ENCODE measurements around the gene ROR2. TPM values are rescaled to one million over a fixed set of nuclear protein-coding genes. Genes with fewer than 3 reads are reported as not detected.

Gene ROR2
- total RNA-seq, 1 donor from 2014 or later = 0.74 TPM

DNA sequence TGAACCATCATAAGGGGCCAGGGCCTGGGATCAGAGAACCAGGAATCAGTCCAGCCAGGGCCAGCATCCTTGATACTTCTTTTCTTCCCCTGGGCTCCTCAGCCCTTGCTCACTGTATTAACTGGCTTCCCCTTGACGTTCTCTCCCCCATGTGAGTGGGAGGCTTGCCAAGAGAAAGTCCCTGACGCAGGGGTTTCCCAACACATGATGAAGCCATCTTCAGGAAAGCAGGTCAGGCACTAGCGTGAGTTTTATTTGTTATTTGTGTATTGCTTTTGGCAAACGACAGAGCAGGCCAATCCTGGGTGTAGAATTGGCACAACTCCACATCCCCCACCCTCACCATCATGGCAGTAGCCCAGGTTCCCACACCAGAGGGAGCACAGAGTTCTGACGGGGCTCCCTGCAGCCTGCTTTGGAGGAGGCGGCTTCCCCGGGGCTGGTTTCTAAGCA is 360.9 kb downstream of the ROR2 start:
- Histone ChIP-seq H3K9me3 (replicated peaks) (no peaks in the 10 kb centered on the region), H3K36me3 (no peaks in the 10 kb centered on the region), H3K4me1 (no peaks in the 10 kb centered on the region), H3K4me3 (no peak overlapping the region), H3K27me3 (ENCODE audit: low read depth) (no peaks in the 10 kb centered on the region), H3K27ac (replicated peaks) (no peak overlapping the region)
- TF ChIP-seq, protein P1, sequence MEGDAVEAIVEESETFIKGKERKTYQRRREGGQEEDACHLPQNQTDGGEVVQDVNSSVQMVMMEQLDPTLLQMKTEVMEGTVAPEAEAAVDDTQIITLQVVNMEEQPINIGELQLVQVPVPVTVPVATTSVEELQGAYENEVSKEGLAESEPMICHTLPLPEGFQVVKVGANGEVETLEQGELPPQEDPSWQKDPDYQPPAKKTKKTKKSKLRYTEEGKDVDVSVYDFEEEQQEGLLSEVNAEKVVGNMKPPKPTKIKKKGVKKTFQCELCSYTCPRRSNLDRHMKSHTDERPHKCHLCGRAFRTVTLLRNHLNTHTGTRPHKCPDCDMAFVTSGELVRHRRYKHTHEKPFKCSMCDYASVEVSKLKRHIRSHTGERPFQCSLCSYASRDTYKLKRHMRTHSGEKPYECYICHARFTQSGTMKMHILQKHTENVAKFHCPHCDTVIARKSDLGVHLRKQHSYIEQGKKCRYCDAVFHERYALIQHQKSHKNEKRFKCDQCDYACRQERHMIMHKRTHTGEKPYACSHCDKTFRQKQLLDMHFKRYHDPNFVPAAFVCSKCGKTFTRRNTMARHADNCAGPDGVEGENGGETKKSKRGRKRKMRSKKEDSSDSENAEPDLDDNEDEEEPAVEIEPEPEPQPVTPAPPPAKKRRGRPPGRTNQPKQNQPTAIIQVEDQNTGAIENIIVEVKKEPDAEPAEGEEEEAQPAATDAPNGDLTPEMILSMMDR (IDR thresholded peaks at IDR 0.05; ENCODE audit: borderline replicate concordance) = no peak
- intact Hi-C loops (cut with micrococcal nuclease) = no loop called here
- DNase-seq = peak; percentile 35

DNA sequence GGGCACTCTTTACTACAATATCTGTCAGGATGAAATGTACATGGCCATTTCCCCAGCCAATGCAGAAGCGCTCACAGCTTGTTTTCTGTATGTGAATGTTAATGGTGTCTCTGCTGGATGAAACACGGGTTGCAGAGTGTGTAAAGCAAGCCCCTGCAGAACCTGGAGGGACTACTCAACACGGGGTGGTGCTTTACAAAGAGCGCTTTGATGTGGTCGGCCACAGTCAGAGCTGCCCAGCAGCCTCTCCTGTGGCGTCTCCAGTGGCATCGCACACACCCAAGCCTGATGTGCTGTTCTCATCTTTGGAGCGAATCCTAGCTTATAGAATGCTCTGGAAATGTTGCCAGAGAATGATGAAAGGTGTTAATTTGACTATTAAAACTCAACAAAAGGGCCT is 363.7 kb downstream of the ROR2 start:
- Histone ChIP-seq H3K36me3 (no peaks in the 10 kb centered on the region), H3K4me1 (no peaks in the 10 kb centered on the region), H3K27ac (replicated peaks) (no peak overlapping the region), H3K27me3 (ENCODE audit: low read depth) (no peaks in the 10 kb centered on the region), H3K4me3 (no peak overlapping the region), H3K9me3 (replicated peaks) (no peaks in the 10 kb centered on the region)
- DNase-seq = no peak
- intact Hi-C loops (cut with micrococcal nuclease) = no loop called here
- TF ChIP-seq, protein P1 (IDR thresholded peaks at IDR 0.05; ENCODE audit: borderline replicate concordance) = no peak

DNA sequence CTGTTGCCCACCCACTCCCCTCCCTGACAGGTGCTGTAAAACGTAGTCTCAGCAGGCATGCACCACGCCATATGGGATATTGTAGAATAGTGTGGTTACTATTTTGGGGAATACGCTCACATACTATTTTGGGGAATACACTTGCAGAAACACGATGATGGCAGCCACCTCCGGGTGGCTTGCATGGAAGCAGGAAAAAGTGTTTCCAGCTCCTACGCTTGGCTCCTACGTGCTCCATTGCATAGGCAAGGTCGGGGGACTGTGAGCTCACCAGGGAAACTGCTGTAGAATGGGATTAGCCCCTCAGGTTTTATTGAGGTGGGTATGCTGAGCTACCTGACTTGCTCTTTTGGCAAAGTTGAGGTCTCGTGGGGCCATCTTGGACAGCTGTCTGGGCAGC is 366.1 kb downstream of the ROR2 start:
- Histone ChIP-seq H3K27ac (replicated peaks) (no peak overlapping the region), H3K4me3 (no peak overlapping the region), H3K9me3 (replicated peaks) (no peaks in the 10 kb centered on the region), H3K36me3 (no peaks in the 10 kb centered on the region), H3K4me1 (no peaks in the 10 kb centered on the region), H3K27me3 (ENCODE audit: low read depth) (no peaks in the 10 kb centered on the region)
- intact Hi-C loops (cut with micrococcal nuclease) = no loop called here
- DNase-seq = no peak
- TF ChIP-seq, protein P1 (IDR thresholded peaks at IDR 0.05; ENCODE audit: borderline replicate concordance) = no peak

DNA sequence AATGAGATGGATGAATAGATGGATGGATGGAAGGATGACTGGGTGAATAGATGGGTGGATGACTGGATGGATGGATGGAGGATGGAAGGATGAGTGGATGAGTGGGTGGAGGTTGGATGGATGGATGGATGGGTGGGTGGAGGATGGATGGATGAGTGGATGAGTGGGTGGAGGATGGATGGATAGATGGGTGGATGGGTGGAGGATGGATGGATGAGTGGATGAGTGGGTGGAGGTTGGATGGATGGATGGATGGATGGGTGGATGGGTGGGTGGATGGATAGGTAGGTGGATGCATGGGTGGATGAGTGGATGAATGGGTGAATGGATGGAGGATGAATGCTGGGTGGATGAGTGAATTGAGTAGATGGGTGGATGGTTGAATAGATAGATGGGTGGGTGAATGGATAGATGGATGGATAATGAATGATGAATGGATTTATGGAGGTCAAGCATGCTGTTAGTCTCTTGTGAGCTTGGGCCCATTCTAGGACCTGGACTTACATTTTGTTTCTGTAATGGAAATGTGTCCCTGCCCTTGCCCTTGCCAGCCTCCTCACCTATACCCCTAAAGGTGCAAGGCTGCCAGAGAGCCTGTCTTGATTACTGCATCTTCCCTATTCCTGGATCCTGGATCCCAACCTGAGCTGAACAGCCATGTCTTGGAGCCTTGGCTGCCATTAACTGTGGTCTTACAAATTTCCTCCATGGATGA is 366.7 kb downstream of the ROR2 start:
- no peaks in the 10 kb centered on the region for H3K36me3 ChIP-seq
- H3K4me3 ChIP-seq = no peak overlapping the region
- no peaks in the 10 kb centered on the region for H3K9me3 ChIP-seq (replicated peaks)
- no peaks in the 10 kb centered on the region for H3K4me1 ChIP-seq
- intact Hi-C loops (cut with micrococcal nuclease) = no loop called here
- no peak for DNase-seq
- TF ChIP-seq, protein P1 (IDR thresholded peaks at IDR 0.05; ENCODE audit: borderline replicate concordance) = no peak
- no peak overlapping the region for H3K27ac ChIP-seq (replicated peaks)
- no peaks in the 10 kb centered on the region for H3K27me3 ChIP-seq (ENCODE audit: low read depth)

DNA sequence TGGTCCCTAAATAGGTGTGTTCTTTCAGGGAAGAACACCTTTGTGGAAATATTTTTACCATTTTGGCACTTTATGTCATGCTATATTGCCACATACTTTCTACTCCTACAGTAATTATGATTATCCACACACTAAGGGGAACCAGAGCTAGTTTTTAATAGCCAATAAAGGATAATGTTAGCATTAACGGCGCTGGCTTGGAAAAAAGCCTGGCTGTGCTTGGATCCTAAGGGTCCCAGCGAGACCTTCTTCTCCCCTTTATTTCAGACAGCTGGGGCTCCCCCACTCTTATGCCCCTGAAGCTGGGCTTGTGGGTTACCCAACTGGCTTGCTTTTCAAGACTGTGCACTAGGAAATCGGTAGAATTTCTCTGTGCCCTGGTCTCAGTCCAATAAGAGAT is 367.8 kb downstream of the ROR2 start:
- no peak overlapping the region for H3K27ac ChIP-seq (replicated peaks)
- TF ChIP-seq, protein P1 (IDR thresholded peaks at IDR 0.05; ENCODE audit: borderline replicate concordance) = no peak
- H3K4me1 ChIP-seq = no peaks in the 10 kb centered on the region
- intact Hi-C loops (cut with micrococcal nuclease) = no loop called here
- DNase-seq = no peak
- no peaks in the 10 kb centered on the region for H3K36me3 ChIP-seq
- no peak overlapping the region for H3K4me3 ChIP-seq
- H3K27me3 ChIP-seq (ENCODE audit: low read depth) = no peaks in the 10 kb centered on the region
- no peaks in the 10 kb centered on the region for H3K9me3 ChIP-seq (replicated peaks)

All from left ventricle myocardium inferior (tissue), 1 donor.